Measurements from ENCODE around the gene CCNQ.

GRCh38 chrX:153595387-153595786 lies 3.6 kb downstream of the CCNQ start:
- TF ChIP-seq CTCF (IDR thresholded peaks at IDR 0.05; ENCODE audit: low read length) (no peak), EZH2 (optimal IDR thresholded peaks at IDR 0.05; ENCODE audit: low read depth, low read length) (no peak), EZH2phosphoT487 (IDR thresholded peaks at IDR 0.05; ENCODE audit: low read length) (no peak)

Data from MM.1S (cell line).